Ascending aorta (tissue), 2 donors: ENCODE data around the gene TBC1D24. TPM values are rescaled to one million over a fixed set of nuclear protein-coding genes. Genes with fewer than 3 reads are reported as not detected.

Source experiments
- DNase-seq, 2 donors: peaks; one replicate each; pipeline ENCODE4 v3.0.0-alpha.2; 2019; ENCODE audit warnings: low spot score in 2 of 2
- H3K27ac ChIP-seq, 2 donors: fragments of 200-600 bp; sonication (generic); one replicate each; pipeline ENCODE4 v1.5.1; 2016 to 2017; ENCODE audit warnings: mild to moderate bottlenecking in 1 of 2
- H3K27me3 ChIP-seq: fragments of 200-600 bp; sonication (generic); one replicate; pipeline ENCODE4 v1.5.1; 2017
- H3K36me3 ChIP-seq, 2 donors: fragments of 200-600 bp; sonication (generic); one replicate each; pipeline ENCODE4 v1.5.1; 2016
- H3K4me1 ChIP-seq, 2 donors: fragments of 200-600 bp; sonication (generic); one replicate each; pipeline ENCODE4 v1.5.1; 2016 to 2017; ENCODE audit warnings: mild to moderate bottlenecking in 1 of 2
- H3K4me3 ChIP-seq, 2 donors: fragments of 200-600 bp; sonication (generic); one replicate each; pipeline ENCODE4 v1.5.1; 2016 to 2017; ENCODE audit warnings: mild to moderate bottlenecking in 1 of 2
- H3K9me3 ChIP-seq, 2 donors: fragments of 200-600 bp; sonication (generic); one replicate each; pipeline ENCODE4 v1.5.1; 2016
- intact Hi-C: fragments of 100-400 bp; cut with DNase I; formaldehyde crosslinking; loops from one replicate; pipeline ENCODE4 v1.15.1; 2023
- total RNA-seq: library from RNA; depleted of rRNA; stranded (reverse); fragments of >200 nt; gene quantifications from one replicate; pipeline ENCODE4 v1.1.0, GENCODE V29; 2016
- TF ChIP-seq, protein P1 (sequence below), 3 experiments: fragments of 200-600 bp in 2 of 3; fragments of 450-650 bp in 1 of 3; sonication (generic) in 2 of 3; IDR thresholded peaks; one replicate each; pipeline ENCODE4 v1.5.1; 2016 to 2019; ENCODE audit warnings: antibody characterized with exemption in 3 of 3, mild to moderate bottlenecking in 1 of 3, moderate library complexity in 1 of 3

The TBC1D24 gene
- total RNA-seq, 1 donor from 2014 or later, result 22.5 TPM

DNA sequence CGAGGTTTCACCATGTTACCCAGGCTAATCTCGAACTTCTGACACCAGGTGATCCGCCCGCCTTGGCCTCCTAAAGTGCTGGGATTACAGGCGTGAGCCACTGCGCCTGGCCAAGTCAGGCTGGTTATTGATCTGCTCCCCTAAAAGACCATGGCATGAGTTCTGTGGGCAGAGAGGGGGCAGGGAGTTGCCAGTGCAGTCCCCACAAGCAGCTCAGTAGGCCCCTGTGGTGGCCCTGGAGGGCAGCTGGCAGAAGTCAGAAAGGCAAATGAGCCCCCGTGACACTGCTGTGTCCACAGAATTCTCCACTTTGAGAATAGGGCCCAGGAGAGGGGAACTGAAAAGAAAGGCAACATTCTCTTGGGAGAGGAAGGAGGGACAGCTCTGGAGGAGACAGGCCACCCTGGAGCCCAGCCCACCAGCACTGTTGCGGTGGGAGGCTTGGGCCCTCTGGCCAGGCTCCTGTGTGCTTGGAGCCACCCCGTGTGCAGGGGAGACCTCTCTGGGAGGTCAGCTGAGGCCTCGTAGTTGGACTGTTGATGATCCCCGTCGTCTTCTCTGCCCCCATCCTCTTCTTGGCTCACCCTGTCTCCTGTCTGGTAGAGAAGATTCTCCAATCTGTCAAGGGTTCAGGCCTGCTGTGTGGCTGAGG, 43.2 kb downstream of the TBC1D24 start:
- Histone ChIP-seq H3K27ac (peak overlapping the region in 1 of 2 donors; percentile 77), H3K27me3 (no peaks in the 10 kb centered on the region), H3K36me3 (peaks cover 0 to 15% of the 10 kb centered on the region in 2 donors), H3K9me3 (no peaks in the 10 kb centered on the region), H3K4me3 (no peak overlapping the region), H3K4me1 (peaks cover 12 to 59% of the 10 kb centered on the region in 2 donors)
- no peak for DNase-seq
- intact Hi-C loops, result loop anchor here (10.0 kb wide), 2 partner anchors 257 to 553 kb away; partner anchors contain the start of genes ELOB, RNF151 and RPS2
- TF ChIP-seq, protein P1, sequence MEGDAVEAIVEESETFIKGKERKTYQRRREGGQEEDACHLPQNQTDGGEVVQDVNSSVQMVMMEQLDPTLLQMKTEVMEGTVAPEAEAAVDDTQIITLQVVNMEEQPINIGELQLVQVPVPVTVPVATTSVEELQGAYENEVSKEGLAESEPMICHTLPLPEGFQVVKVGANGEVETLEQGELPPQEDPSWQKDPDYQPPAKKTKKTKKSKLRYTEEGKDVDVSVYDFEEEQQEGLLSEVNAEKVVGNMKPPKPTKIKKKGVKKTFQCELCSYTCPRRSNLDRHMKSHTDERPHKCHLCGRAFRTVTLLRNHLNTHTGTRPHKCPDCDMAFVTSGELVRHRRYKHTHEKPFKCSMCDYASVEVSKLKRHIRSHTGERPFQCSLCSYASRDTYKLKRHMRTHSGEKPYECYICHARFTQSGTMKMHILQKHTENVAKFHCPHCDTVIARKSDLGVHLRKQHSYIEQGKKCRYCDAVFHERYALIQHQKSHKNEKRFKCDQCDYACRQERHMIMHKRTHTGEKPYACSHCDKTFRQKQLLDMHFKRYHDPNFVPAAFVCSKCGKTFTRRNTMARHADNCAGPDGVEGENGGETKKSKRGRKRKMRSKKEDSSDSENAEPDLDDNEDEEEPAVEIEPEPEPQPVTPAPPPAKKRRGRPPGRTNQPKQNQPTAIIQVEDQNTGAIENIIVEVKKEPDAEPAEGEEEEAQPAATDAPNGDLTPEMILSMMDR (IDR thresholded peaks at IDR 0.05), result no peak

DNA sequence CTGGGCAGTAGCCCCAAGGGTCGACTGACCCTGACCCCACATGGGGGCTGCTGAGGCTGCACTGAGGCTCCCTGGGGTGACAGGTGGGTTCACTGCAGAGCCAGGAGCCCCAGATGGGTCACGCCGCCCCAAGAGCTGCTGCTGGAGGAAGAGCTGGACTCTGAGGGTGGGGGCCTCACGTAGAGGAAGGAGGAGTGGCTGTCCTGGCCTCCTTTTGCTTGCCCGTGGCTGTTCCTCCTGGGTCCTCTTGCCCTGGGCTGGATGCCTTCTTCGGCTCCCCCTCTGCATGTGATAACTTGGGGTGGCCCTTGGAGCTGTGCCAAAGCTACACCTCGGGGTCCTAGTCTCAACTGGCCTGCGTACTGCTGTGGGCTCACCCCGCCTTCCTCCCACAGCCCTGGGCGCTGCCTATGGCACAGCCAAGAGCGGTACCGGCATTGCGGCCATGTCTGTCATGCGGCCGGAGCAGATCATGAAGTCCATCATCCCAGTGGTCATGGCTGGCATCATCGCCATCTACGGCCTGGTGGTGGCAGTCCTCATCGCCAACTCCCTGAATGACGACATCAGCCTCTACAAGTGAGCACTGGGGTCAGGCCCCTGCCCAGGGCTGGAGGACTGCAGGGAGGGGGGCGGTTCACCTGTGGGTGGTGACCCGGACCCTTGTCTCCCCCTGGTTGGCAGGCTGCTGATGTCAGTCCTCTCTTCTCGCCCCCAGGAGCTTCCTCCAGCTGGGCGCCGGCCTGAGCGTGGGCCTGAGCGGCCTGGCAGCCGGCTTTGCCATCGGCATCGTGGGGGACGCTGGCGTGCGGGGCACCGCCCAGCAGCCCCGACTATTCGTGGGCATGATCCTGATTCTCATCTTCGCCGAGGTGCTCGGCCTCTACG, 44.1 kb downstream of the TBC1D24 start:
- Histone ChIP-seq H3K27me3 (no peaks in the 10 kb centered on the region), H3K36me3 (peaks cover 5 to 20% of the 10 kb centered on the region in 2 donors), H3K27ac (peak overlapping the region; percentile 77 to 80), H3K9me3 (no peaks in the 10 kb centered on the region), H3K4me3 (peak overlapping the region in 1 of 2 donors; percentile 87), H3K4me1 (peaks cover 12 to 56% of the 10 kb centered on the region in 2 donors)
- TF ChIP-seq, protein P1 (IDR thresholded peaks at IDR 0.05), result no peak
- DNase-seq, result no peak
- intact Hi-C loops, result loop anchor here (10.0 kb wide), 2 partner anchors 256 to 554 kb away; partner anchors contain the start of genes ELOB, RNF151 and RPS2

DNA sequence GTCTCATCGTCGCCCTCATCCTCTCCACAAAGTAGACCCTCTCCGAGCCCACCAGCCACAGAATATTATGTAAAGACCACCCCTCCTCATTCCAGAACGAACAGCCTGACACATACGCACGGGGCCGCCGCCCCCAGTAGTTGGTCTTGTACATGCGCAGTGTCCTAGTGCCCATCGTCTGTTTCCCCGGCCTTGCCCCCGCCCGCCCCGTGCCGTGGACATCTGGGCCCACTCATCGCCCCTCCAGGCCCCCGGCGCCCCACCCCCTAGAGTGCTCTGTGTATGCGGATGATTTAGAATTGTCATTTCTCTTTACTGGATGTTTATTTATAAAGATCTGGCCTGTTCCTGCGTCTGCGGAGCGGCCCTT, 44.8 kb downstream of the TBC1D24 start:
- DNase-seq, result no peak
- Histone ChIP-seq H3K9me3 (no peaks in the 10 kb centered on the region), H3K4me1 (peaks cover 12 to 56% of the 10 kb centered on the region in 2 donors), H3K36me3 (peaks cover 6 to 25% of the 10 kb centered on the region in 2 donors), H3K27me3 (no peaks in the 10 kb centered on the region), H3K27ac (peak overlapping the region; percentile 77 to 80), H3K4me3 (peak overlapping the region; percentile 19 to 87)
- TF ChIP-seq, protein P1 (IDR thresholded peaks at IDR 0.05), result no peak
- intact Hi-C loops, result loop anchor here (10.0 kb wide), 2 partner anchors 255 to 555 kb away; partner anchors contain the start of genes ELOB, RNF151 and RPS2

DNA sequence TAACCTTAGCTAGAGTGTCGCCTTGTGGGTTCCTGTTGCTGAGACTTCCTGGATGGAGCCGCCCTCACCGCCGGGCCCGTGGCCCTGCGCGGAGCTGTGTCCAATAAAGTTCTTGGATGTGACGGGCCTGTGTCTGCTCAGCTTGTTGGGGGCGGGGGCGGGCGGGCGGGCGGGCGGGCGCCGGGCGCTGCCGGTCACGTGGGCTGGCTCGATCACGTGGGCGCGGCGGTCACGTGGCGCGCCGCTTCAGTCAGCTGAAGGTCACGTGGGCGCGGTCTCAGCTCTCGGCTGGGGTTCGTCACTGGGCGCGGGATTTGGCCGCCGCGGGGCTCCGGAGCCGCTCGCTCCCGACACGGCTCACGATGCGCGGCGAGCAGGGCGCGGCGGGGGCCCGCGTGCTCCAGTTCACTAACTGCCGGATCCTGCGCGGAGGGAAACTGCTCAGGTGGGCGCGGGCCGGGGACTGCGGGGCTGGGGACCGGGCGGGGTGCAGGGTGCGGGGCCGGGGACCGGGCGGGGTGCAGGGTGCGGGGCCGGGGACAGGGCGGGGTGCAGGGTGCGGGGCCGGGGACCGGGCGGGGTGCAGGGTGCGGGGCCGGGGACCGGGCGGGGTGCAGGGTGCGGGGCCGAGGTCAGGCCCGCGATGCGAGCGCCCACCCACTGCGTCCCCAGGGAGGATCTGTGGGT, 45.3 kb downstream of the TBC1D24 start, which contains the start of gene AMDHD2:
Gene AMDHD2 (plus strand): TSS at position 275 of the 687 bp plus-strand sequence. CDS start 88 bp downstream, at position 363.
- Histone ChIP-seq H3K9me3 (no peaks in the 10 kb centered on the region), H3K36me3 (peaks cover 12 to 30% of the 10 kb centered on the region in 2 donors), H3K4me1 (peaks cover 12 to 51% of the 10 kb centered on the region in 2 donors), H3K27me3 (no peaks in the 10 kb centered on the region), H3K27ac (peak within 1 kb of the TSS; percentile 77 to 80), H3K4me3 (peak within 1 kb of the TSS; percentile 83 to 87)
- DNase-seq, result peak in 1 of 2 donors; percentile 93
- TF ChIP-seq, protein P1 (IDR thresholded peaks at IDR 0.05), result no peak
- intact Hi-C loops, result no loop called here
